ACC112 (cell line): ENCODE measurements around the gene PRKAB1.

Experiments
- H2AFZ ChIP-seq: fragments of 200-600 bp; sonication (generic); one replicate; pipeline ENCODE4 v1.6.0; 2017; ENCODE audit warnings: antibody characterized with exemption, low read length; ENCODE audit not compliant: unreplicated experiment
- H3K27ac ChIP-seq: fragments of 200-600 bp; sonication (generic); 2 replicates; pipeline ENCODE4 v1.5.1; 2014; ENCODE audit warnings: low read depth, mild to moderate bottlenecking, antibody characterized with exemption, low read length, moderate library complexity
- H3K27me3 ChIP-seq: fragments of 200-600 bp; sonication (generic); 2 replicates; pipeline ENCODE4 v1.6.1; 2014; ENCODE audit warnings: mild to moderate bottlenecking, antibody characterized with exemption, low read length, moderate library complexity, mixed read lengths; ENCODE audit not compliant: insufficient read depth
- H3K36me3 ChIP-seq: fragments of 200-600 bp; sonication (generic); 2 replicates; pipeline ENCODE4 v1.6.1; 2016; ENCODE audit warnings: mild to moderate bottlenecking, antibody characterized with exemption, low read length, moderate library complexity, mixed read lengths; ENCODE audit not compliant: insufficient read depth
- H3K4me1 ChIP-seq: fragments of 200-600 bp; sonication (generic); one replicate; pipeline ENCODE4 v1.6.1; 2016; ENCODE audit warnings: low read length, mixed read lengths; ENCODE audit not compliant: insufficient read depth, unreplicated experiment, control insufficient read depth
- H3K4me3 ChIP-seq: fragments of 200-600 bp; sonication (generic); 2 replicates; pipeline ENCODE4 v1.5.1; 2014; ENCODE audit warnings: mild to moderate bottlenecking, low read depth, low read length
- H3K79me2 ChIP-seq: fragments of 200-600 bp; sonication (generic); one replicate; pipeline ENCODE4 v1.6.0; 2016; ENCODE audit warnings: low read length; ENCODE audit not compliant: control insufficient read depth, unreplicated experiment, insufficient read depth

PRKAB1 gene

GRCh38 chr12:119676022-119676421 lies 8.1 kb downstream of the PRKAB1 start:
- no peak overlapping the region for H3K4me3 ChIP-seq
- no peak overlapping the region for H3K27ac ChIP-seq
- no peaks in the 10 kb centered on the region for H3K4me1 ChIP-seq
- no peak overlapping the region for H2AFZ ChIP-seq
- peaks cover 3% of the 10 kb centered on the region for H3K79me2 ChIP-seq
- peaks cover 44% of the 10 kb centered on the region for H3K36me3 ChIP-seq
- no peaks in the 10 kb centered on the region for H3K27me3 ChIP-seq

GRCh38 chr12:119676573-119676972 lies 8.6 kb downstream of the PRKAB1 start:
- no peak overlapping the region for H3K27ac ChIP-seq
- no peaks in the 10 kb centered on the region for H3K79me2 ChIP-seq
- H3K36me3 ChIP-seq = peaks cover 50% of the 10 kb centered on the region
- no peaks in the 10 kb centered on the region for H3K4me1 ChIP-seq
- H2AFZ ChIP-seq = no peak overlapping the region
- no peak overlapping the region for H3K4me3 ChIP-seq
- no peaks in the 10 kb centered on the region for H3K27me3 ChIP-seq

- Histone ChIP-seq H3K27me3 (no peaks in the 10 kb centered on the region), H2AFZ (no peak overlapping the region), H3K36me3 (peaks cover 52% of the 10 kb centered on the region), H3K79me2 (no peaks in the 10 kb centered on the region), H3K4me1 (peaks cover 13% of the 10 kb centered on the region), H3K4me3 (no peak overlapping the region), H3K27ac (no peak overlapping the region)
These were observed 10.5 kb downstream of the PRKAB1 start for GRCh38 chr12:119678459-119678858.

GRCh38 chr12:119679081-119679480 lies 11.1 kb downstream of the PRKAB1 start:
- no peak overlapping the region for H2AFZ ChIP-seq
- H3K27me3 ChIP-seq = no peaks in the 10 kb centered on the region
- H3K27ac ChIP-seq = no peak overlapping the region
- H3K36me3 ChIP-seq = peaks cover 47% of the 10 kb centered on the region
- H3K79me2 ChIP-seq = no peaks in the 10 kb centered on the region
- no peak overlapping the region for H3K4me3 ChIP-seq
- H3K4me1 ChIP-seq = peaks cover 13% of the 10 kb centered on the region

- H3K79me2 ChIP-seq = no peaks in the 10 kb centered on the region
- no peak overlapping the region for H3K4me3 ChIP-seq
- peaks cover 44% of the 10 kb centered on the region for H3K36me3 ChIP-seq
- peaks cover 13% of the 10 kb centered on the region for H3K4me1 ChIP-seq
- H3K27ac ChIP-seq = no peak overlapping the region
- H2AFZ ChIP-seq = no peak overlapping the region
- no peaks in the 10 kb centered on the region for H3K27me3 ChIP-seq
These were observed 11.6 kb downstream of the PRKAB1 start for GRCh38 chr12:119679490-119679889.

- H3K4me1 ChIP-seq = peaks cover 13% of the 10 kb centered on the region
- no peak overlapping the region for H3K27ac ChIP-seq
- no peaks in the 10 kb centered on the region for H3K27me3 ChIP-seq
- H2AFZ ChIP-seq = no peak overlapping the region
- no peaks in the 10 kb centered on the region for H3K79me2 ChIP-seq
- H3K36me3 ChIP-seq = peaks cover 42% of the 10 kb centered on the region; the same call in 1 of the 2 replicates
- no peak overlapping the region for H3K4me3 ChIP-seq
These were observed 13.2 kb downstream of the PRKAB1 start for GRCh38 chr12:119681111-119681510.

GRCh38 chr12:119681728-119682638 lies 14.1 kb downstream of the PRKAB1 start:
- Histone ChIP-seq H3K27ac (no peak overlapping the region), H3K79me2 (no peaks in the 10 kb centered on the region), H3K4me1 (peaks cover 13% of the 10 kb centered on the region), H2AFZ (no peak overlapping the region), H3K4me3 (no peak overlapping the region), H3K36me3 (peaks cover 36% of the 10 kb centered on the region; the same call in 1 of the 2 replicates), H3K27me3 (no peaks in the 10 kb centered on the region)

GRCh38 chr12:119682639-119683252 lies 14.8 kb downstream of the PRKAB1 start:
- H2AFZ ChIP-seq = no peak overlapping the region
- H3K36me3 ChIP-seq = peaks cover 33% of the 10 kb centered on the region; the same call in 1 of the 2 replicates
- H3K27me3 ChIP-seq = no peaks in the 10 kb centered on the region
- H3K4me1 ChIP-seq = peaks cover 13% of the 10 kb centered on the region
- no peak overlapping the region for H3K4me3 ChIP-seq
- H3K27ac ChIP-seq = peak overlapping the region; percentile 33; the same call in 1 of the 2 replicates
- no peaks in the 10 kb centered on the region for H3K79me2 ChIP-seq

- H3K27me3 ChIP-seq = no peaks in the 10 kb centered on the region
- peaks cover 33% of the 10 kb centered on the region; the same call in 1 of the 2 replicates for H3K36me3 ChIP-seq
- peak overlapping the region; percentile 33; the same call in 1 of the 2 replicates for H3K27ac ChIP-seq
- H2AFZ ChIP-seq = no peak overlapping the region
- H3K79me2 ChIP-seq = no peaks in the 10 kb centered on the region
- peaks cover 13% of the 10 kb centered on the region for H3K4me1 ChIP-seq
- no peak overlapping the region for H3K4me3 ChIP-seq
These were observed 15.5 kb downstream of the PRKAB1 start for GRCh38 chr12:119683413-119683812.

GRCh38 chr12:119683816-119684215 lies 15.9 kb downstream of the PRKAB1 start:
- H3K4me3 ChIP-seq = no peak overlapping the region
- no peak overlapping the region for H2AFZ ChIP-seq
- H3K27ac ChIP-seq = no peak overlapping the region
- peaks cover 13% of the 10 kb centered on the region for H3K4me1 ChIP-seq
- no peaks in the 10 kb centered on the region for H3K27me3 ChIP-seq
- H3K79me2 ChIP-seq = no peaks in the 10 kb centered on the region
- peaks cover 29% of the 10 kb centered on the region; the same call in 1 of the 2 replicates for H3K36me3 ChIP-seq
